GM12878 (cell line): ENCODE data around the gene SOBP. TPM values are rescaled to one million over a fixed set of nuclear protein-coding genes. Genes with fewer than 3 reads are reported as not detected.
A peak's percentile ranks its signal among the peaks of the same experiment; 100 is the strongest.

Source experiments
- ATAC-seq: fragments of 200-7000 bp; cut with Tn5 transposase; 3 replicates; pipeline ENCODE4 v1.9.1; 2020; ENCODE audit warnings: mild to moderate bottlenecking, moderate library complexity
- BruUV-seq: library from RNA; stranded (reverse); fragments of 400-500 nt; replicated peaks from 2 replicates; lab custom pipeline; 2021; lab: Mats Ljungman, UMichigan
- CTCF ChIA-PET: fragments of 300-600 bp; sonication (Branson Sonifier 250); formaldehyde crosslinking; extraction: SDS; loops from one replicate; lab custom pipeline; 2021; ENCODE audit warnings: inconsistent platforms; lab: Yijun Ruan, JAX
- POLR2A ChIA-PET: fragments of 350-600 bp; formaldehyde crosslinking; extraction: SDS; loops from one replicate; lab custom pipeline; 2021; ENCODE audit warnings: inconsistent platforms; lab: Charles Lee
- RAD21 ChIA-PET: fragments of 300-600 bp; sonication (Branson Sonifier 250); formaldehyde crosslinking; loops from one replicate; lab custom pipeline; 2023; ENCODE audit warnings: antibody characterized with exemption; ENCODE audit not compliant: unreplicated experiment; lab: Charles Lee
- SMC1A ChIA-PET: fragments of 300-600 bp; sonication (Branson Sonifier 250); formaldehyde crosslinking; loops from one replicate; lab custom pipeline; 2023; ENCODE audit not compliant: unreplicated experiment, uncharacterized antibody; lab: Charles Lee
- DNase-seq: peaks from one replicate; pipeline ENCODE4 v3.0.0-alpha.2; 2011; ENCODE audit warnings: low read depth, low spot score
- FAIRE-seq: peaks from 3 replicates; lab custom pipeline; 2011; peaks lifted over from hg19 to GRCh38; lab: Jason Lieb, UNC
- H2AFZ ChIP-seq: 2 replicates; pipeline ENCODE4 v1.6.0; 2011; ENCODE audit warnings: low read depth, low read length, control low read depth; ENCODE audit not compliant: control insufficient read depth
- H3K27ac ChIP-seq: 2 replicates; pipeline ENCODE4 v1.5.1; 2011; ENCODE audit warnings: control low read depth; ENCODE audit not compliant: control insufficient read depth, insufficient read depth
- H3K27me3 ChIP-seq, 2 experiments: replicated peaks in 1 of 2; 2 replicates each; pipeline versions ENCODE4 v1.6.0 to v1.6.1; 2011; ENCODE audit warnings: low read length in 1 of 2; ENCODE audit not compliant: control insufficient read depth in 2 of 2, insufficient read depth in 2 of 2
- H3K36me3 ChIP-seq, 2 experiments: 2 replicates each; pipeline ENCODE4 v1.5.1; 2011; ENCODE audit warnings: low read length in 1 of 2; ENCODE audit not compliant: control insufficient read depth in 2 of 2, insufficient read depth in 2 of 2
- H3K4me1 ChIP-seq: 2 replicates; pipeline ENCODE4 v1.6.1; 2011; ENCODE audit warnings: mild to moderate bottlenecking, low read length, moderate library complexity, mixed read lengths; ENCODE audit not compliant: control insufficient read depth, insufficient read depth
- H3K4me2 ChIP-seq: 2 replicates; pipeline ENCODE4 v1.6.0; 2011; ENCODE audit warnings: control low read depth; ENCODE audit not compliant: control insufficient read depth, insufficient read depth
- H3K4me3 ChIP-seq: fragments of 200-600 bp; sonication (generic); 2 replicates; pipeline ENCODE4 v1.5.1; 2016
- H3K79me2 ChIP-seq: 2 replicates; pipeline ENCODE4 v1.6.0; 2011; ENCODE audit warnings: low read length; ENCODE audit not compliant: control insufficient read depth, insufficient read depth
- H3K9ac ChIP-seq: 2 replicates; pipeline ENCODE4 v1.8.0; 2011; ENCODE audit warnings: low read length, control low read depth, mixed read lengths; ENCODE audit not compliant: control insufficient read depth, insufficient read depth
- H3K9me3 ChIP-seq: replicated peaks from 3 replicates; pipeline ENCODE4 v1.5.1; 2011; ENCODE audit warnings: mild to moderate bottlenecking, low read length; ENCODE audit not compliant: control insufficient read depth, insufficient read depth
- H4K20me1 ChIP-seq: 2 replicates; pipeline ENCODE4 v1.6.0; 2011; ENCODE audit not compliant: control insufficient read depth, insufficient read depth
- E2F8 ChIP-seq: fragments of 450-650 bp; IDR thresholded peaks from 2 replicates; pipeline ENCODE4 v1.6.1; 2018; ENCODE audit warnings: mild to moderate bottlenecking, low read depth, moderate library complexity; ENCODE audit not compliant: partially characterized antibody
- SUZ12 ChIP-seq: fragments of 200-600 bp; sonication (generic); IDR thresholded peaks from one replicate; pipeline ENCODE4 v1.6.1; 2018; ENCODE audit warnings: antibody characterized with exemption, mild to moderate bottlenecking; ENCODE audit not compliant: unreplicated experiment
- WGBS: methylation state at CpG from one replicate; pipeline ENCODE4 v1.1.6; 2016; ENCODE audit warnings: low lambda C conversion rate; ENCODE audit not compliant: insufficient replicate concordance, insufficient coverage; ENCODE audit errors: missing lambda C conversion rate; 5-methylcytosine and 5-hydroxymethylcytosine counted together
- in situ Hi-C: fragments of 300-500 bp; cut with MboI; formaldehyde crosslinking; loops from 9 replicates; pipeline ENCODE4 v1.14.3; 2018; ENCODE audit warnings: mixed read lengths
- intact Hi-C: fragments of 100-400 bp; cut with micrococcal nuclease; formaldehyde crosslinking; loops from one replicate; pipeline ENCODE4 v1.14.2; 2022; ENCODE audit not compliant: unreplicated experiment
- polyA plus RNA-seq, 11 experiments: library from polyadenylated mRNA; depleted of rRNA in 4 of 11; unstranded in 6 of 11; stranded (reverse) in 5 of 11; fragments of >200 nt; fragmentation: Nextera tagmentation in 4 of 11; fragmentation: Illumina TruSeq in 1 of 11; extraction: Ambion mirVana in 4 of 11; extraction: Trizol in 1 of 11; gene quantifications; 1 replicate in 1 of 11; 2 replicates in 10 of 11; pipeline versions ENCODE4 v1.2.1 to v1.2.3, GENCODE V29; 2011 to 2016; ENCODE audit warnings: inconsistent platforms in 2 of 11, missing spikeins in 2 of 11, low read depth in 1 of 11
- total RNA-seq, 4 experiments: library from RNA; depleted of rRNA in 3 of 4; stranded (reverse); fragments of >200 nt in 3 of 4; fragmentation: Illumina TruSeq in 1 of 4; extraction: Trizol in 1 of 4; gene quantifications; 2 replicates each; pipeline versions ENCODE4 v1.2.1 to v1.2.3, GENCODE V29; 2013 to 2021

Gene SOBP
- total and polyA plus RNA-seq, 10 of the 15 experiments (the other 5 are each of a cell fraction or from before 2014, with no cell fraction given): 0.49 to 1.9 (median 0.78) TPM

- H3K27me3 ChIP-seq: peaks cover 10 to 34% of the 10 kb centered on the region in 2 experiments
- no TSS peak for BruUV-seq
- H3K4me2 ChIP-seq: no peak overlapping the region
- ChIA-PET RAD21 (no interaction called here), CTCF (interaction anchor here (0.7 kb wide), 1 partner anchor 941 kb away, joined by 3 read pairs; no protein-coding TSS in a partner anchor), POLR2A (no interaction called here), SMC1A (interaction anchor here (0.9 to 1.5 kb wide), 2 partner anchors 8 to 1077 kb away, joined by 3 to 7 read pairs; no protein-coding TSS in a partner anchor)
- H4K20me1 ChIP-seq: no peaks in the 10 kb centered on the region
- H3K27ac ChIP-seq: no peak overlapping the region
- no peaks in the 10 kb centered on the region for H3K9me3 ChIP-seq
- no peak overlapping the region for H2AFZ ChIP-seq
- intact Hi-C loops (no loop called here), in situ Hi-C loops (no loop called here)
- FAIRE-seq (no peak), DNase-seq (no peak), ATAC-seq (no peak)
- WGBS: 78% methylated on average over 14 of the region's 14 CpGs
- TF ChIP-seq SUZ12 (peak; percentile 9), E2F8 (no peak)
- peaks cover 15% of the 10 kb centered on the region for H3K4me1 ChIP-seq
- H3K36me3 ChIP-seq: no peaks in the 10 kb centered on the region
- no peak overlapping the region for H3K9ac ChIP-seq
- no peaks in the 10 kb centered on the region for H3K79me2 ChIP-seq
- H3K4me3 ChIP-seq: no peak overlapping the region
Measured at GRCh38 chr6:107491760-107492660, 2.1 kb downstream of the SOBP start.
